B cell (primary cell): ENCODE data around the gene MAP7D3. TPM values are rescaled to one million over a fixed set of nuclear protein-coding genes. Genes with fewer than 3 reads are reported as not detected.

Experiments
- ATAC-seq: fragments of 200-7000 bp; cut with Tn5 transposase; one replicate; pipeline ENCODE4 v1.10.0; 2021; ENCODE audit warnings: low read depth, mild to moderate bottlenecking, moderate number of reproducible peaks, moderate library complexity
- CTCF ChIA-PET: fragments of 350-600 bp; sonication (Branson Sonifier 250); formaldehyde crosslinking; loops from one replicate; lab custom pipeline; 2021; ENCODE audit warnings: antibody characterized with exemption, inconsistent platforms; lab: Charles Lee
- POLR2A ChIA-PET: fragments of 350-600 bp; sonication (Branson Sonifier 250); formaldehyde crosslinking; loops from one replicate; lab custom pipeline; 2021; ENCODE audit warnings: antibody characterized with exemption; lab: Charles Lee
- DNase-seq: peaks from one replicate; pipeline ENCODE4 v3.0.0; 2013
- H2AFZ ChIP-seq: 2 replicates; pipeline ENCODE4 v1.6.1; 2012; ENCODE audit warnings: mild to moderate bottlenecking, low read depth, low read length; ENCODE audit not compliant: insufficient read depth, poor library complexity, severe bottlenecking
- H3K27ac ChIP-seq, 2 donors: 1 replicate in 1 of 2; 2 replicates in 1 of 2; pipeline ENCODE4 v1.5.1; 2012 to 2013; ENCODE audit warnings: low read length in 2 of 2, mild to moderate bottlenecking in 2 of 2, moderate library complexity in 1 of 2
- H3K27me3 ChIP-seq, 4 experiments: fragments of 200-600 bp in 1 of 4; sonication (generic) in 1 of 4; replicated peaks in 1 of 4; 1 replicate in 2 of 4; 2 replicates in 2 of 4; pipeline versions ENCODE4 v1.6.1 to v1.7.0; 2013 to 2016; ENCODE audit warnings: low read length in 3 of 4, mild to moderate bottlenecking in 2 of 4, mixed read lengths in 1 of 4, moderate library complexity in 1 of 4; ENCODE audit not compliant: insufficient read depth in 4 of 4, control insufficient read depth in 3 of 4; ENCODE audit errors: control extremely low read depth in 1 of 4
- H3K36me3 ChIP-seq, 2 experiments: replicated peaks in 1 of 2; 1 replicate in 1 of 2; 2 replicates in 1 of 2; pipeline versions ENCODE4 v1.6.1 to v1.7.1; 2013; ENCODE audit warnings: low read length in 1 of 2; ENCODE audit not compliant: insufficient read depth in 2 of 2, control insufficient read depth in 1 of 2; ENCODE audit errors: control extremely low read depth in 1 of 2, extremely low read depth in 1 of 2
- H3K4me1 ChIP-seq, 2 donors: fragments of 200-600 bp in 1 of 2; sonication (generic) in 1 of 2; 1 replicate in 1 of 2; 2 replicates in 1 of 2; pipeline versions ENCODE4 v1.5.1 to v1.6.1; 2013 to 2017; ENCODE audit warnings: low read length in 2 of 2; ENCODE audit not compliant: control insufficient read depth in 2 of 2, insufficient read depth in 2 of 2
- H3K4me2 ChIP-seq: replicated peaks from 2 replicates; pipeline ENCODE3; 2012; ENCODE audit warnings: mild to moderate bottlenecking, low read depth, low read length; ENCODE audit not compliant: poor library complexity, severe bottlenecking
- H3K4me3 ChIP-seq, 5 experiments: fragments of 200-600 bp in 1 of 5; sonication (generic) in 1 of 5; 1 replicate in 3 of 5; 2 replicates in 2 of 5; pipeline versions ENCODE4 v1.5.1 to v1.7.0; 2011 to 2016; ENCODE audit warnings: low read length in 4 of 5, mild to moderate bottlenecking in 4 of 5, low read depth in 2 of 5, control low read depth in 1 of 5, moderate library complexity in 1 of 5; ENCODE audit not compliant: insufficient read depth in 1 of 5; ENCODE audit errors: control extremely low read depth in 1 of 5, extremely low read depth in 1 of 5
- H3K79me2 ChIP-seq: fragments of 200-600 bp; sonication (generic); one replicate; pipeline ENCODE4 v1.6.0; 2016; ENCODE audit warnings: low read length; ENCODE audit not compliant: control insufficient read depth, insufficient read depth
- H3K9ac ChIP-seq: fragments of 200-600 bp; sonication (generic); 2 replicates; pipeline ENCODE4 v1.6.1; 2017; ENCODE audit warnings: mild to moderate bottlenecking, low read length, moderate library complexity
- H3K9me3 ChIP-seq, 3 donors: one replicate each; pipeline versions ENCODE4 v1.6.1 to v1.7.1; 2013; ENCODE audit warnings: low read length in 2 of 3; ENCODE audit not compliant: control insufficient read depth in 2 of 3, insufficient read depth in 1 of 3; ENCODE audit errors: control extremely low read depth in 1 of 3
- H4K20me1 ChIP-seq: 2 replicates; pipeline ENCODE4 v1.6.0; 2012; ENCODE audit warnings: mild to moderate bottlenecking, low read length; ENCODE audit not compliant: insufficient read depth, control insufficient read depth, poor library complexity, severe bottlenecking
- H3K27ac Mint-ChIP-seq: one replicate; pipeline ENCODE4 v1.8.0; 2021; ENCODE audit warnings: mixed read lengths
- H3K27me3 Mint-ChIP-seq: one replicate; pipeline ENCODE4 v1.8.0; 2021; ENCODE audit warnings: mixed read lengths
- H3K4me1 Mint-ChIP-seq: one replicate; pipeline ENCODE4 v1.8.0; 2021; ENCODE audit warnings: mixed read lengths
- H3K4me3 Mint-ChIP-seq: one replicate; pipeline ENCODE4 v1.8.0; 2021; ENCODE audit warnings: mixed read lengths
- H3K9me3 Mint-ChIP-seq: one replicate; pipeline ENCODE4 v1.8.0; 2022; ENCODE audit warnings: mixed read lengths; ENCODE audit not compliant: insufficient read depth
- EZH2 ChIP-seq: IDR thresholded peaks from 2 replicates; pipeline ENCODE4 v1.6.1; 2012; ENCODE audit warnings: borderline replicate concordance, low read depth, mild to moderate bottlenecking, moderate library complexity, low read length; ENCODE audit not compliant: insufficient read depth, poor library complexity, severe bottlenecking
- WGBS: methylation state at CpG from one replicate; pipeline ENCODE4 v1.1.5; 2013; ENCODE audit warnings: missing lambda C conversion rate; ENCODE audit not compliant: insufficient coverage; 5-methylcytosine and 5-hydroxymethylcytosine counted together
- intact Hi-C: fragments of 100-400 bp; cut with micrococcal nuclease; formaldehyde crosslinking; loops from one replicate; pipeline ENCODE4 v1.10.0; 2022
- polyA plus RNA-seq: library from polyadenylated mRNA; depleted of rRNA; stranded (reverse); fragments of >200 nt; gene quantifications from 2 replicates; pipeline ENCODE4 v1.2.3, GENCODE V29; 2012
- total RNA-seq, 2 donors: library from RNA; stranded (reverse); fragments of 120-200 nt in 1 of 2; gene quantifications; 1 replicate in 1 of 2; 2 replicates in 1 of 2; pipeline versions ENCODE4 v1.2.3 to v1.2.4, GENCODE V29; 2013 to 2022
- TF ChIP-seq, protein P1 (sequence below): fragments of 200-600 bp; IDR thresholded peaks from one replicate; pipeline ENCODE4 v1.8.0; 2022; ENCODE audit warnings: antibody characterized with exemption, mild to moderate bottlenecking

MAP7D3 gene
- total and polyA plus RNA-seq, 2 donors (not counting 1 experiment from before 2014, with no cell fraction given) = 3.8 to 13.0 TPM

DNA sequence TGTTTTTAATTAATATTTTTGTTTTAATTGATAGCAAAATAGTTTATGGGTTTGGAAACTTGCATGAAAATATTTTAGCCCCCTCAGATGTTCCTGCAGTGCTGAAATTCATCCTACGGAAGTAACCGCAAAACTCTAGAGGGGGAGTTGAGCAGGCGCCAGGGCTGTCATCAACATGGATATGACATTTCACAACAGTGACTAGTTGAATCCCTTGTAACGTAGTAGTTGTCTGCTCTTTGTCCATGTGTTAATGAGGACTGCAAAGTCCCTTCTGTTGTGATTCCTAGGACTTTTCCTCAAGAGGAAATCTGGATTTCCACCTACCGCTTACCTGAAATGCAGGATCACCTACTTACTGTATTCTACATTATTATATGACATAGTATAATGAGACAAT is 40.4 kb downstream of the MAP7D3 start:
- H3K4me1 ChIP-seq = peaks cover 31 to 41% of the 10 kb centered on the region in 2 donors
- peak overlapping the region; percentile 69 for H3K4me2 ChIP-seq
- POLR2A ChIA-PET = interaction anchor here (0.6 kb wide), 1 partner anchor 16 kb away, joined by 3 read pairs; no protein-coding TSS in a partner anchor
- ATAC-seq (no peak), DNase-seq (no peak)
- CTCF ChIA-PET = interaction anchor here (1.0 to 3.1 kb wide), 2 partner anchors 15 to 182 kb away, joined by 3 to 34 read pairs; no protein-coding TSS in a partner anchor
- no peak overlapping the region for H3K27ac Mint-ChIP-seq
- H3K27me3 ChIP-seq = no peaks in the 10 kb centered on the region
- no peaks in the 10 kb centered on the region for H4K20me1 ChIP-seq
- H3K9me3 Mint-ChIP-seq = no peaks in the 10 kb centered on the region
- no peak for TF ChIP-seq EZH2
- TF ChIP-seq, protein P1, sequence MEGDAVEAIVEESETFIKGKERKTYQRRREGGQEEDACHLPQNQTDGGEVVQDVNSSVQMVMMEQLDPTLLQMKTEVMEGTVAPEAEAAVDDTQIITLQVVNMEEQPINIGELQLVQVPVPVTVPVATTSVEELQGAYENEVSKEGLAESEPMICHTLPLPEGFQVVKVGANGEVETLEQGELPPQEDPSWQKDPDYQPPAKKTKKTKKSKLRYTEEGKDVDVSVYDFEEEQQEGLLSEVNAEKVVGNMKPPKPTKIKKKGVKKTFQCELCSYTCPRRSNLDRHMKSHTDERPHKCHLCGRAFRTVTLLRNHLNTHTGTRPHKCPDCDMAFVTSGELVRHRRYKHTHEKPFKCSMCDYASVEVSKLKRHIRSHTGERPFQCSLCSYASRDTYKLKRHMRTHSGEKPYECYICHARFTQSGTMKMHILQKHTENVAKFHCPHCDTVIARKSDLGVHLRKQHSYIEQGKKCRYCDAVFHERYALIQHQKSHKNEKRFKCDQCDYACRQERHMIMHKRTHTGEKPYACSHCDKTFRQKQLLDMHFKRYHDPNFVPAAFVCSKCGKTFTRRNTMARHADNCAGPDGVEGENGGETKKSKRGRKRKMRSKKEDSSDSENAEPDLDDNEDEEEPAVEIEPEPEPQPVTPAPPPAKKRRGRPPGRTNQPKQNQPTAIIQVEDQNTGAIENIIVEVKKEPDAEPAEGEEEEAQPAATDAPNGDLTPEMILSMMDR = no peak
- H3K4me1 Mint-ChIP-seq = peaks cover 36% of the 10 kb centered on the region
- intact Hi-C loops = loop anchor here (10.0 kb wide), 1 partner anchor 46 kb away; no protein-coding TSS in a partner anchor
- no peaks in the 10 kb centered on the region for H3K79me2 ChIP-seq
- H3K27ac ChIP-seq = no peak overlapping the region
- no peaks in the 10 kb centered on the region for H3K9me3 ChIP-seq
- H3K4me3 Mint-ChIP-seq = no peak overlapping the region
- peaks cover 0 to 3% of the 10 kb centered on the region in 2 experiments for H3K36me3 ChIP-seq
- no CpG with 5 or more reads among the region's 5 CpGs for WGBS
- peak overlapping the region; percentile 39 for H3K9ac ChIP-seq
- H2AFZ ChIP-seq = no peak overlapping the region
- no peaks in the 10 kb centered on the region for H3K27me3 Mint-ChIP-seq
- H3K4me3 ChIP-seq = peak overlapping the region in 3 of 5 experiments; percentile 17 to 53 (median 36)

DNA sequence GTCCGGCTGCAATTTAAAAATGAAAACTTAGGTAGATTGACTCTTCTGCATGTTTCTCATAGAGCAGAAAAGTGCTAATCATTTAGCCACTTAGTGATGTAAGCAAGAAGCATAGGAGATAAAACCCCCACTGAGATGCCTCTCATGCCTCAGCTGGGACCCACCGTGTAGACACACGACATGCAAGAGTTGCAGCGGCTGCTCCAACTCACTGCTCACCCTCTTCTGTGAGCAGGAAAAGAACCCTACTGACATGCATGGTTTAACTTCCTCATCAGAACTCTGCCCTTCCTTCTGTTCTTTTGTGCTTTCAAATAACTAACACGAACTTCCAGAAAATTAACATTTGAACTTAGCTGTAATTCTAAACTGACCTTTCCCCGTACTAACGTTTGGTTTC is 41.0 kb downstream of the MAP7D3 start:
- H3K4me3 ChIP-seq = peak overlapping the region in 3 of 5 experiments; percentile 17 to 53 (median 36)
- POLR2A ChIA-PET = interaction anchor here (0.6 to 0.7 kb wide), 2 partner anchors 17 to 27 kb away, joined by 3 read pairs; no protein-coding TSS in a partner anchor
- peak; percentile 91 for ATAC-seq
- peak overlapping the region in 1 of 2 donors; percentile 15 for H3K27ac ChIP-seq
- H4K20me1 ChIP-seq = no peaks in the 10 kb centered on the region
- no peaks in the 10 kb centered on the region for H3K9me3 Mint-ChIP-seq
- H3K9ac ChIP-seq = peak overlapping the region; percentile 39
- H3K27me3 ChIP-seq = no peaks in the 10 kb centered on the region
- H3K79me2 ChIP-seq = no peaks in the 10 kb centered on the region
- H3K27me3 Mint-ChIP-seq = no peaks in the 10 kb centered on the region
- peak overlapping the region; percentile 80 for H3K4me3 Mint-ChIP-seq
- H3K4me1 ChIP-seq = peaks cover 31 to 41% of the 10 kb centered on the region in 2 donors
- WGBS = 0% methylated on average over 2 of the region's 7 CpGs
- DNase-seq = peak; percentile 69
- H3K36me3 ChIP-seq = peaks cover 0 to 3% of the 10 kb centered on the region in 2 experiments
- H3K9me3 ChIP-seq = no peaks in the 10 kb centered on the region
- H2AFZ ChIP-seq = peak overlapping the region; percentile 10
- H3K27ac Mint-ChIP-seq = peak overlapping the region; percentile 77
- CTCF ChIA-PET = interaction anchor here (1.0 to 3.1 kb wide), 2 partner anchors 15 to 181 kb away, joined by 3 to 34 read pairs; no protein-coding TSS in a partner anchor
- peak overlapping the region; percentile 69 for H3K4me2 ChIP-seq
- TF ChIP-seq, protein P1 = no peak
- no peak for TF ChIP-seq EZH2
- intact Hi-C loops = loop anchor here (10.0 kb wide), 1 partner anchor 45 kb away; no protein-coding TSS in a partner anchor
- H3K4me1 Mint-ChIP-seq = peaks cover 36% of the 10 kb centered on the region
